NT2/D1 (cell line): ENCODE results near the gene ECHDC1.

Experiments
- SUZ12 ChIP-seq: IDR thresholded peaks from 2 replicates; pipeline ENCODE4 v1.6.1; 2011; ENCODE audit not compliant: insufficient read length, insufficient read depth; ENCODE audit errors: extremely low read depth
- YY1 ChIP-seq: IDR thresholded peaks from 2 replicates; pipeline ENCODE4 v1.6.1; 2011; ENCODE audit not compliant: insufficient read length, insufficient read depth
- ZNF274 ChIP-seq: IDR thresholded peaks from 2 replicates; pipeline ENCODE4 v1.6.1; 2011; ENCODE audit warnings: mild to moderate bottlenecking, low read depth, low read length

GRCh38 chr6:127267646-127268625, 75.5 kb downstream of the ECHDC1 start:
- TF ChIP-seq ZNF274 (no peak), SUZ12 (no peak), YY1 (no peak)
